ENCODE results near the gene GARNL3.

Gene GARNL3

DNA sequence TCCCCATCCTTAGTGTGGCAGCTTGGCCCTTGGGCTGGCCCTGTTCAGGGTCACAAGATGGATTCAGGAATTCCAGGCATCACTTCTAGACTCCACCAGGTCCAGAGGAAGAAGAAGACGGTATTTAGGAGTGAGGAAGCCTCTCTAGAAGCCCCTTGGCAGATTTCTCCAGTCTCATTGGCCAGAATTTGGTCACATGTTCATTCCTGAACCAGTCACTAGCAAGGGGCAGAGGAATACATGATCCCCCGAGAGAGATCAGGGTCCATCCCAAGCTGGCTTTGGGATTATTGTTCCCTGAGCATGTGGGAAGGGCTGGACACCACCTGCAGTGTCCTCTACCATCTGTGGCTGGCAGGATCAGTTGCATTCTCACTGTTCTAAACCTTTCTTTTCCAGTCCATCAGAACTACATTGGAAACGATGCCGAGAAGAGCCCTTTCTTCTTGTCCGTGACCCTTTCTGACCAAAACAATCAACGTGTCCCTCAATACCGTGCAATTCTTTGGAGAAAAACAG lies 48.5 kb downstream of the GARNL3 start:
- DNase-seq (ENCODE audit: low read depth), result no peak

DNA sequence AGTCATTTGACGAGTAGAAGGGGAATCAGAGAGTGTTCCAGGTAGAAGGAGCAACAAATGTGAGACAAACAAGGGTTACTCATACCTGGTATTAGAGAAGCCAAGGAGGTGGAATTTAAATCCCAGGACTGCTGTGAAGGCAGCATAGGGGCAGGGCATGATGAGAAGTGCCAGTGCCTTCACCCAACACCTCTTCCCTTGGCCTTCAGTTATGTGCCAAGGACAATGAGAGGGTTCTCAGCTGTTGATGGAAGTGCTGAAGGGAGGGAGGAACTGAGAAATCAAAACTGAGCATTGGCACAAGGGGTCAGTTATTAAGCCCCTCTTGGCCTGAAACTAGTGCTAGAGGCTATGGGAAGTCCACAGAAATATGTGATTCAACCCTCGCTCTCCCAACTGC lies 50.3 kb downstream of the GARNL3 start:
- DNase-seq (ENCODE audit: low read depth), result no peak

DNA sequence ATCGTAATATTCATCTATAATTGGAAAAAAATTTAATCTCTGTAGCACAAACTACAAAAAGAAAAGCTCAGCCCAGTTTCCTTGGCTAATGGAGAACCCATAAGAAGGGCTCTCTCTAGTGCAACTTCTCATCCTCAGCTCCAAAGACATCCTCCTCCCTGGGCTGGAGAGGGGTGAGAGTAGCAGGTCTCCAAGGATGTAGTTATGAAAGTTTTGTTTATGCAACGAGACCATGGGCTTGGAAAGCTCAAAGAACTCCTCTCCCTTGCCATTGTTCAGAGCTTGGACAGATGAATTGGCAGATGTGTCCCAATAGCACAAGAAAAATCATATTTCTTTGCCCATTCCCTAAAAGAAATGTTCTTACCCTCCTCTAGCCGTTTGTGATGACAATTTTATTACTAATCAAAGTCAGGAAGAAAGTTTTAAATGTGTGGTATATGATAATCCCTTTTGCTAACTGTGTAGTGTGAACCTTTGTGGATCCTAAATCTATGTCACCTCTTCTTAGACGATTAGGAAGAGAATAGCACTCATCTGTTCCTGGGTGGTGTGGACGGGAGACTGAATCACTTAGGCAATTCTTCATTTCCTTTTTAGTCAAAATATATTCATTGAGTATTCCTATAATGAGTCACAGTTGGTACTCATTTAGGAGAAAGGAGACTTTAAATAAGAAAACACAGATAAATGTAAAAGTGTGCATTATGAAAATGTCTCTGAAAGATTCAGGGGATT lies 52.2 kb downstream of the GARNL3 start:
- DNase-seq (ENCODE audit: low read depth), result no peak

DNA sequence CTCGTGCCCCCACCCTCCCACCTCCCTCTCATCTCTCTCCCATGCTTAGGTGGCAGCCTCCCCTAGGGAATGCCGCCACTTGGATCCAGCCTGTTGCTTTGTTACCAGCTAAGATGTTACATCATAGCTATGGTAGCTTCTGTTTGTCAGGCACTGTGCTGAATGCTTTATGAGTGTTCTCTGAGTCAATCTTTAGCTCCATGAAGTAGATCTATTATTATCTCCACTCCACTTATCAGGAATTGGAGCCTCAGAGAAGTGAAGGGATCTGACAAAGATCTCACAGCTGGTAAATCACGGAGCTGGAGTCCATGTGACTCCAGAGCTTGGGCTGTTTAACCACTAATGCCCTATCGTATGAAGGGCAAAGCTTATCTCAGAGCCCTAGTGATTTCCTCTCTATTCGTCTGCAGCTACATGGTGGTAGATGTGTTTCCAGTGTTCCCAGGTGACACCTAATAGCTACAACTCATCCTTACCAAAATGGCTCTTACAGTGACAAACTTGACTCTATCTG lies 54.1 kb downstream of the GARNL3 start:
- DNase-seq (ENCODE audit: low read depth), result no peak

DNA sequence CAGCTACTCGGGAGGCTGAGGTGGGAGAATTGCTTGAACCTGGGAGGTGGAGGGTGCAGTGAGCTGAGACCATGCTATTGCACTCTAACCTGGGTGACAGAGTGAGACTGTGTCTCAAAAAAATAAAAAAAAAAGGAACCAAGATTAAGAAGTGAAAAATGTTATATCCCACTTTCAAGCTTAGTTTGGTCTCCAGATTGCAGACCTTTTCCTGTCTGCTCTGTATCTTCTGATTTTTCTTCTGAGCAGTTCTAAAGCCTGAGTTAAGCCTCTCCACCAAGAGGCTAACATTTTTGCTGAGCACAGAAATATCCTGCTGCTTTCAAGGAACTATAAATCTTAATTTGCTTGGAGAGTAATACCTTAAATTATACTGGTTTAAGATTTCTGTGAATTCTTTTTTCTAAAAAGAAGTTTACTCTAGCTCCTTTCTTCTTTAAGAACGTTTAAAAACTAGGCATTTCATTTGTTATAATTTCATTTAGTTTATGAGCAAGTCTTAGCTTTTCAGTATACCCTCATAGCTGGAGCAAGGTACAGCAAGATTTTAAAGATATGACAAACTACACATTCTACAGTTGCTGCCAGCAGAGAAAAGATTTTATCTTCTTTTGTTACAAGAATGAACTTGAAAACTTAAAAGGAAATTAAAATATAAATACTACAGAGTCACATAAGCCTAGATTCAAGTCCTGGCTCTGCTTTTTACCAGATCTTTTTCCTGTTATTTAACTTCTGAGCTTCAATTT lies 55.0 kb downstream of the GARNL3 start:
- DNase-seq (ENCODE audit: low read depth), result no peak

DNA sequence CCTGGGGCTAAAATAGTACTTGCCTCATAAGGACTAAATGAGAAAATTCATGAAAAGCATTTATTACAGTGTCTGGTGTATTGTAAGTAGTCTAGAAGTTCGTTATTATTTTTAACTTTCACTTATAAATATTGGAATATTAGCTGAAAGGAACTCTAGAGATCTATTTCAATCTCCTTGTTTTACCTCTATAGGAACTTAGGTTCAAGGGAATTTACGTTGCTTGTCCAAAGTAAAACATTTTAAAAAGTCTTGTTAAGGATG lies 55.5 kb downstream of the GARNL3 start:
- DNase-seq (ENCODE audit: low read depth), result no peak

DNA sequence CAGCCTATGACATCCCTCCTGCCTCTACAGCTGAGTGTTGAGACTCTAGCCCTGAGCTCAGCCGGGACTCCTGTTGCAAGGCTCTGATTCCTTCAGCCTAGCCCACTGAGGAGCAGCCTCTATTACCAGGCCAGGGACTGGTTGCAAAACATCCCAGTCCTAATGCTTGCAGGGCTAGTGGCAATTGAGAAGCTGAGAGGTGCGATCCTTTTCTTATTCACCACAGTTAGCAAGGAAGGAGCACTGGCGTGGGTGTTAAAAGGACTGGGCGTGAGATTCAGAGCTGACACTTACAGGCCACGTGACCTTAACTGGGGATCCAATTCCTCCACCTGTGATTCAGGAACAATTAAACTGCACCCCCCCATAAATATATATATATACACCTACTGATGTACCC lies 58.8 kb downstream of the GARNL3 start:
- no peak for DNase-seq (ENCODE audit: low read depth)

DNA sequence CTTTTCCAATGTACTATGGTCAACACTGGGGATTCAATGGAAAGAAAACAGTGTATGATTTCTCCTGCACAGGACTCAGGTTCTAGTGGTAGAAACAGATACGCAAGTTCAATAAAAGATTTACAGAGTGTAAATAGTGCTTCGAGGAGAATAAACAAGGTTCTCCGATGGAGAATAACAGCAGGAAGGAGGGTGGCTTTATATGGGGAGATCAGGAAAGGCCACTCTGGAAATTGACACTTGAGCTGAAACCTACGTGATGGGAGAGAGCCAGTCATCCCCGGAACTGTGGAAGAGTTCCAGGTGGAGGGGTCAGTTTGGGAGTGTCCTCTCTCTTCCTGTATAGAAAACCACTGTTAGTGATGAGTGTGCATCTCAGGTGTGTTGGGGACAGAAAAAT lies 65.9 kb downstream of the GARNL3 start:
- DNase-seq (ENCODE audit: low read depth), result no peak

DNA sequence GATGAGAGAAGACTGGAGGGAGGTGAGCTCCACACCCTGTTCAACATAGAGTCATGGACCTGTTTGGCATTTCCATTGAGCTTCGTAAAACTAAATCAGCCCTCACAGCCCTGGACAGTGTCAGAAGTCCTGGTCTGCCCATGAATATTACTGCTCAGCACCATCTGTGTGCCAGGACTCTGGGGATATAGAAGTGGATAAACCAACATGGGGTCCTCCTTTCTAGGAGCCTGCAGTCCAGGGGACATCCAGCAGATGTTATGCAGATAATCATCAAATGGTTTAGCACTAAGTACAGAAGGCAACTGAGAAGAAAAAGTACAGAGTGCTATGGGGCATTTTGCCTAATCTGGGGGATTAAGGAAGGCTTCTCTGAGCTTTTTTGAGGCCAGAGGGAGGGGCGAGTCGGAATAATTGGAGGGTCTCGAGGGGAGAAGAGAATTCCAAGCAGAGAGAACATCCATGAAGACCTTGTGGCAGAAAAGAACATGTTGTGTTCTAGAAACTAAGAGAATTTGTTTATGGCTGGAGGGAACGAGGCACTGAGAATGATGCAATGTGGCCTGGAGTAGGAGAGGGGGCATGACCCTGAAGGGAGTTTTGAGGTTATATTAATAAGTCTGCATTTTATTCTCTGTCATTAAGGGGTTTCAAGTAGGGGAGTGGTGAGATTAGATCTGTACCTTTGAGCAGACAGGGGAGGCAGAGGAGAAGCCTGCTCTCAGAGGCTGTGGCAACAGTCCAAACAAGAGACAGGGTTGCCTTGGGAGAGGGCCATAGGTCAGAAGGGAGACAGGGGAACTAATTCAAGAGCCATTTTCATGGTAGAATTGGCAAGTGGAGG lies 68.9 kb downstream of the GARNL3 start:
- no peak for DNase-seq (ENCODE audit: low read depth)

DNA sequence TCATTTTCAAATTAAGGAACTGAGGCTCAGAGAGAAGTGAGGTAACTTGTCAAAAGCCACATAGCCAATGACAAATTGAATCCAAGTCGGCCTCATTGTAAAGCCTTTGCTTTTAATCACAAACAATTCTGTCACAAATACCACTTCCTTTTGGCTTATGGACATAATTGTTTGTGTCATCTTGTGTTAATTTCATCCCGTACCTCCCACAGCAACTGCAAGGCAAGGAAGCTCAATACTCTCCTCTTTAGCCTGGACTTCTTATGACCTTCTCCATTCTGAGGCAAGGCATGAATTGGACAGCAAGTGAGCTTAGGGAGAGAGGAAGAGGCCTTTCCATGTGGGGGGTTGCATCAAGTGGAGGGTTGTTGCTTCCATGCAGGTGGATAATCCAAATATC lies 70.2 kb downstream of the GARNL3 start:
- no peak for DNase-seq (ENCODE audit: low read depth)

DNA sequence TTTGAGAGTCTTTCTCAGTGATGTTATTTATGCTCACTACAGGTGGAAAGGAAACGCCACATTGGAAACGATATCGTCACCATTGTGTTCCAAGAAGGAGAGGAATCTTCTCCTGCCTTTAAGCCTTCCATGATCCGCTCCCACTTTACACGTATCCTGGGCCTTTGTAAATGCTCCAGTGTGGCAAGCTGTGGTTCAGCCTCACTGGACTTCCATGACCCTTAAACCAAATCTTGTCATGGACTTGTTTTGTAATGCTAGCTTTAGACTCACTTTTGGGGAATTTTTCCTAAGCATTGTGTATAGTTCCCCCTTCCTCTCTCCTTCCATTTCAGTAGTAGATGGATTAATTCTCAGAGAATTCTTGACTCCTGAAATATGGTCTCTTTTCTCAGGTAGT lies 71.5 kb downstream of the GARNL3 start:
- no peak for DNase-seq (ENCODE audit: low read depth)

DNA sequence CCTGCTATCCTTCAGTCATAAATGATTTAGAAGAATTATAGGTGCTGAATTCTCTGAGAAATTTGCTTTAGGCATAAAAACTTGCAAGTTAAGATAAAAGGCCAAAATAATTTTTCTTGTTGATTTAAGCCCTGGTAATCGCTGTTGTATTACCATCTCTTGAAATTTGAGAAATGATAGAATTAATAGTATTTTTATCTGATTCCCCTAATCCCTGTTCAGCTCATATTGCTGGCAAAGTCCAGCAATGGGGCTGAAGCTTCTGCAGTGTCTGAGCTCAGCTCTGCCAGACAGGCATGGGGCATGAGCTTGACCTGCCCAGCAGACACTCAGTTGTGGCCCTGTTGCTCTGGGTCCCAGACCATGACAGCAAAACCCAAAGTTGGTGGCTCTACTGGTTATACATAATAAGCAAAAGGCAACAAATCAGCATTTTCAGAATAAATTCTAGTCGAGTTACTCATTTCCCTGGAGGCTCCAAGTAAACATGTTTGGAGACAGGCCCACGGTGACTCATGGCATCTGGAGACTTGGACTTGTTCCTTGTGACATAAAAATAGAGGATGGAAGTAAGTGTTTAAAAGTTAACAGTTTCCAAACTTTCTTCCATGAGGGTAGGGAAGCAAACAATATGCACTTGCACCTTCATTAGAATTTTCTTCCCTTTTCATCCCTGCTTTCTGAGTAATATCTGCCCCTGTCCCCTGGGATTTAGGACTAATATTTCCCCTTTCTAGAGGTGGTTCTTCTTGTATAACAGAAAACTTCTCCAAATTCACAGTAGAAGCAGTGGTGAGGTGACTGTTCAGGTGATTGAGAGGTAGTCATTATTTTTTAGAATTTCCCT lies 72.2 kb downstream of the GARNL3 start:
- no peak for DNase-seq (ENCODE audit: low read depth)

DNA sequence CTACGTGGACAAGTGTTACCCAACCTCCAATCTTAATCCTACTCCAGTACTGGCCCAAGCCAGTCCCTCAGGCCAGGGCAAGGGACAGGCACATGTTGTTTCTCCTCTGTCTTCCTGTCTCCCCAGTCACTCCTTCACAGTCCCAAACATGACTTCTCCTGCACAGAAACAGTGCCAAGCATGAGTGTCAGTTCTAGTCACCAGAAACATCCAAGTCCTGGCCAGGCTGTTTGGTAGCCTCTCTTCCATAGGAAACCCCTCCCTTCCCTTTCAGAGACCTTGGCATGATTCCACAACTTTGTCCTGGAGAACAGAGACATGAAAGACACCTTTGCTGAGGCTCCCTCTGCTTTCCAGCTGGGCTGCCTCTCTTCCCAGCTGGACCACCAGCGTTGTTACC lies 76.1 kb downstream of the GARNL3 start:
- DNase-seq (ENCODE audit: low read depth), result no peak

DNA sequence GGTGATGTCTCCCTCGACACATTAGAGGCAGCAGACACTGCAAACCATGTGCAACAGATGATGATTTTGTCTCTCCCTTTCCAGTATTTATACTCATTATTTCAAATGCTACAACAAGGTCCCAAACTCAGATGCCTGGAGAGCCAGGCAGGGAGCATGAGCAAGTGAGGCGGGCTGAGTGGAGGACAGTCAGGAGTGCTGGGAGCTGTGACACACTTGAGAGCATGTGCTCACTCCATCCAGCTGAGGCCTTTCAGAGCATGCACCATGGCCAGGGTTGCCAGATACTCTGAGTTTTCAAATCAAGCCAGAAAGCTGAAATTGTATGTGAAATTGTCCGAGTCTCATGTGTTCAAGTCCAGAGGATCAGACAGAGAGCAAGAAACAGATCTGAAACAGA lies 76.6 kb downstream of the GARNL3 start:
- no peak for DNase-seq (ENCODE audit: low read depth)

DNA sequence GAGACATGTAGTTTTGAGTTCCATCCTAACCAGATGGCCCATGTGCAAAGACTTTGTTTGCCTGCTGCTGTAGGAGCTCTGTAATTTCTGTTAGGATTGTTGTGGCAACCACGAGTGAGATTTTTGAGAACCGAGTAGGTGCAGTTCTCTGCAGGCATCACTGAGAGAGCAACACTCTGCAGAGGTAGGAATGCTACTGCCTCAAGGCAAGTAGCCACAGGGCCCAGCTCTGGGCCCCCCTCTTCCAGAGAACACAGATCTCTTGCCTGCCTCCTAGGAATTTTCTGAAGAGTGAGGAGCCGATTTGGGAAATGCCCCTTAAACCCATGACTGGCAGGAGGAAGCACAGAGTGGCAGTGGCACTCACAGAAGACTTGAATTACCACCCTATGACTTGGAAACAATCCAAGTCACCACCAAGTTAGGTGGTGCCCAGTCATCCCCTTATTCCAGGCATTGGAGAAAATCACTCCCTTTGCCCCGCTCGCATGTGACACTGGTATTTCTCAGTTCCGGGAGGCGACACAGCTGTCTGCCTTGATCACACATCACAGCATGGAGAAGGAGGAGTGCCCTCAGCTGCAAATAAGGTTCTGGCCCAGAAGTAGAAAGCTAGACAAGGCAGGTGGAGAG lies 79.9 kb downstream of the GARNL3 start:
- no peak for DNase-seq (ENCODE audit: low read depth)

DNA sequence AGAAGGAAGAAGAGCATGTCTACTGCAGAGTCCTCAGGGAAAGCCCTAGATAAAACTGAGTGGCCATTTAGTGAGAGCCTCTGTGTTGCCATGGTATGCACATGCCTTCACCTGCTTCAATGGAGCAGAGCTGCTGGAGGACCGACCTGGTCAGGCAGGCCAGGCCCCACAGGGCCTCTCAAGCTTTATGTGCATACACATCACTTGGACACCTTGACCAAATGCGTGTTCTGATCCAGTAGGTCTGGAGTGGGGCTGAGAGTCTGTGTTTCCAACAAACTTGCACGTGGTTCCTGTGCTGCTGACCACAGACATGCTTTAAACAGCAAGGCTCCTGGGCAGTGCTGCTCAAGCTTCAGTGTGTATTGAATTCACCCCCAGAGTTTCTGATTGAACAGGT lies 81.0 kb downstream of the GARNL3 start:
- no peak for DNase-seq (ENCODE audit: low read depth)

DNA sequence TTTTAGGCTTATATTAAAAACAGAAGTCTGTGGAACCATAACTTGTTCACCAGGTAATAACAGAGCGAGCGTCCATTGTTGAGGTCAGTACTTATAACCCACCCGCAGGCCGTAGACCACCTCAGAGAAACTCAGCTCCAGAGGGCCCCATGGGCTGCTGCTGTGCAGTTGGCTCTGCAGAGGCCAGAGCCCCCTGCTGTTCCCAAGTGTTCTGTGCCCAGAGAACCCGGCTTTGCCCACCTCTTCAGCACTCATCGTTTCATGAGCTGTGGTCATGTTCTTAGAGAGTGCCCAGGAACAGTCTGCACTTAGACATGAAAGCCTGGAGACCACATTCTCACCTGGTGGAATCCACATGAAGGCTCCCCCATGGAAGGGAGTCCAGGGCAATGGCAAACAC lies 82.0 kb downstream of the GARNL3 start:
- no peak for DNase-seq (ENCODE audit: low read depth)

DNA sequence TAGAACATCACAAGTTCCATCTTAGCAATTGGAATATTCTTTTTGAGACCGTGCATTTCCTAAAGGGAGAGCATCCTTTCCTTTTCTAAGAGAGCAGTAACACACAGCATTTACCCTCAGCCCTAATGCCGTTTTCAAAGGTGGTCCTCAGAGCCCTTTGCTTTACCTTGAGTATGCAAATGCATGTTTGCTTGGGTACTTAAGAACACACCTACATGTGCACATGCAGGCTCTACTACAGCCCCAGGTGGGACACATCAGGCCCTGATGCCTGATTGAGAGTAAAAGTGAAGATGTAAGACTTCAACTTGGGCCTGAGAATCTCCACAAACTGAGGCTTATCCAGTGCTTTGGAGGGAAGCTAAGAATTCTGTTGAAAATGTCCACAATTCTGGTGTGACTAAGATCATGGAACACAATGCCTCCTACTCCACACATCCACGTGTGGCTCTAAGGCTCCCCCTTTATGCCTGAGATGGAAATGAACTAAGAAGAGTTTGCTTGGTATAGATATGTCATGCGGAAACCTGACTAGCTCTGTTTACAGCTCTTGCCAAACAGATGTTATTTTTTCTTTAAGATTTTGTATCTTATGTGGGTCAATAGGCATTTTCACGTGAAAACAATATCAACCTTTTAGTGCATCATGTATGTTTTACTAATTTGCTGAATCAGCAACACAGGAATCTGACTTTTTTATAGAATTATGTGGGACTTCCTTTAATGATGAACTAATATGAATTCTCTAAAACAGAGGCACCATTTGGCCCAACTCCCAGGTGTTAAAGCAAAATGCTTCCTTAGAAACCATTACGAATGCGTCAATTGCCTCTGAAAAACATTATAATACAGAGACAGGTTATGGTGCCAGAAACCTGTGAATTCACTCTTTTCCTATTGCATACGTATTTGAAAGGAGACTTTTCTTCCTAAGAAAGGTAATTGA lies 83.5 kb downstream of the GARNL3 start:
- DNase-seq (ENCODE audit: low read depth), result no peak

DNA sequence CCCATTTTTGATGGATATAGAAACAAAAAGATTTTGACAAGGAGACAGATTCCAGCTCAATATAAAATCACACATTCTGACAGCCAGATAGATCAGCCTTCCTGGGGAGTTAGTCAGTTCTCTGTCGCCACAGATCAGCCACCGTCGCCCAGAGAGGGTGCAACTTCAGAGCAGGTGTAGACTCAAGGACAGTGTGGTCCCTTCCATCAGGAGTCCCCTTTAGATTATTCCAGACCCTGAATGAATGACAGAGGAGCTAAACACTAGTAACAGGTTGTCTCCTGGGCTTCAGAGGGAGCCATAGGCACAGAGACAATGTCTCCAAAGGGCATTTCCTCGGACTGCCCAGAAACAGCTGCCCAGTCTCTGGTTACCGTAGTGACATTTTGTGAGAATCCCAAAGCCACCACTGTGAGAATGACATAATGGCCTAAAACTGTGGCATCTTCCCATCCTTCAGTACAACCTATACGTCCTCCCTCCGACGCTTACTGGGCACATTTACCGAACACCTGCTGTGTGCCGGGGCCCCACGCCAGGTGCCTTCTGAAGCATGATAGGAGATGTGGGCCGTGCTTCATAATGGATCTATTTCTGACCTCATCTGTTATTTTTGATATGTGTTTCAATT lies 85.0 kb downstream of the GARNL3 start:
- no peak for DNase-seq (ENCODE audit: low read depth)

Data from activated T-cell treated with anti-CD3 and anti-CD28 coated beads for 24 hours (primary cell).